ENCODE measurements around the gene GDF7. TPM values are rescaled to one million over a fixed set of nuclear protein-coding genes. Genes with fewer than 3 reads are reported as not detected.

The GDF7 gene
- total RNA-seq, 1 donor from 2014 or later = 0.04 TPM

GRCh38 chr2:20684581-20685063, 17.7 kb downstream of the GDF7 start:
- no peak for TF ChIP-seq CTCF (IDR thresholded peaks at IDR 0.05; ENCODE audit: insufficient read depth, low read length, poor library complexity, severe bottlenecking)
- DNase-seq (ENCODE audit: low read depth) = no peak
- H3K36me3 ChIP-seq (ENCODE audit: control insufficient read depth, insufficient read depth, low read length) = no peaks in the 10 kb centered on the region
- no peaks in the 10 kb centered on the region for H3K27me3 ChIP-seq (ENCODE audit: control insufficient read depth, insufficient read depth, low read length)
- H3K4me3 ChIP-seq (ENCODE audit: low read depth, low read length) = no peak overlapping the region

GRCh38 chr2:20687260-20687832, 20.4 kb downstream of the GDF7 start:
- no peak overlapping the region for H3K4me3 ChIP-seq (ENCODE audit: low read depth, low read length)
- H3K27me3 ChIP-seq (ENCODE audit: control insufficient read depth, insufficient read depth, low read length) = no peaks in the 10 kb centered on the region
- no peak for DNase-seq (ENCODE audit: low read depth)
- no peaks in the 10 kb centered on the region for H3K36me3 ChIP-seq (ENCODE audit: control insufficient read depth, insufficient read depth, low read length)
- TF ChIP-seq CTCF (IDR thresholded peaks at IDR 0.05; ENCODE audit: insufficient read depth, low read length, poor library complexity, severe bottlenecking) = no peak

GRCh38 chr2:20689428-20690264, 22.7 kb downstream of the GDF7 start:
- DNase-seq (ENCODE audit: low read depth) = no peak
- H3K4me3 ChIP-seq (ENCODE audit: low read depth, low read length) = no peak overlapping the region
- TF ChIP-seq CTCF (IDR thresholded peaks at IDR 0.05; ENCODE audit: insufficient read depth, low read length, poor library complexity, severe bottlenecking) = no peak
- no peaks in the 10 kb centered on the region for H3K27me3 ChIP-seq (ENCODE audit: control insufficient read depth, insufficient read depth, low read length)
- H3K36me3 ChIP-seq (ENCODE audit: control insufficient read depth, insufficient read depth, low read length) = no peaks in the 10 kb centered on the region

- DNase-seq (ENCODE audit: low read depth) = no peak
- Histone ChIP-seq H3K4me3 (ENCODE audit: low read depth, low read length) (no peak overlapping the region), H3K36me3 (ENCODE audit: control insufficient read depth, insufficient read depth, low read length) (no peaks in the 10 kb centered on the region), H3K27me3 (ENCODE audit: control insufficient read depth, insufficient read depth, low read length) (no peaks in the 10 kb centered on the region)
- no peak for TF ChIP-seq CTCF (IDR thresholded peaks at IDR 0.05; ENCODE audit: insufficient read depth, low read length, poor library complexity, severe bottlenecking)
Observed at GRCh38 chr2:20691076-20691734, 24.3 kb downstream of the GDF7 start.

GRCh38 chr2:20692081-20692480, 25.1 kb downstream of the GDF7 start:
- Histone ChIP-seq H3K4me3 (ENCODE audit: low read depth, low read length) (no peak overlapping the region), H3K36me3 (ENCODE audit: control insufficient read depth, insufficient read depth, low read length) (no peaks in the 10 kb centered on the region), H3K27me3 (ENCODE audit: control insufficient read depth, insufficient read depth, low read length) (no peaks in the 10 kb centered on the region)
- TF ChIP-seq CTCF (IDR thresholded peaks at IDR 0.05; ENCODE audit: insufficient read depth, low read length, poor library complexity, severe bottlenecking) = no peak
- no peak for DNase-seq (ENCODE audit: low read depth)
